ENCODE measurements around the gene COL18A1.

The COL18A1 gene

DNA sequence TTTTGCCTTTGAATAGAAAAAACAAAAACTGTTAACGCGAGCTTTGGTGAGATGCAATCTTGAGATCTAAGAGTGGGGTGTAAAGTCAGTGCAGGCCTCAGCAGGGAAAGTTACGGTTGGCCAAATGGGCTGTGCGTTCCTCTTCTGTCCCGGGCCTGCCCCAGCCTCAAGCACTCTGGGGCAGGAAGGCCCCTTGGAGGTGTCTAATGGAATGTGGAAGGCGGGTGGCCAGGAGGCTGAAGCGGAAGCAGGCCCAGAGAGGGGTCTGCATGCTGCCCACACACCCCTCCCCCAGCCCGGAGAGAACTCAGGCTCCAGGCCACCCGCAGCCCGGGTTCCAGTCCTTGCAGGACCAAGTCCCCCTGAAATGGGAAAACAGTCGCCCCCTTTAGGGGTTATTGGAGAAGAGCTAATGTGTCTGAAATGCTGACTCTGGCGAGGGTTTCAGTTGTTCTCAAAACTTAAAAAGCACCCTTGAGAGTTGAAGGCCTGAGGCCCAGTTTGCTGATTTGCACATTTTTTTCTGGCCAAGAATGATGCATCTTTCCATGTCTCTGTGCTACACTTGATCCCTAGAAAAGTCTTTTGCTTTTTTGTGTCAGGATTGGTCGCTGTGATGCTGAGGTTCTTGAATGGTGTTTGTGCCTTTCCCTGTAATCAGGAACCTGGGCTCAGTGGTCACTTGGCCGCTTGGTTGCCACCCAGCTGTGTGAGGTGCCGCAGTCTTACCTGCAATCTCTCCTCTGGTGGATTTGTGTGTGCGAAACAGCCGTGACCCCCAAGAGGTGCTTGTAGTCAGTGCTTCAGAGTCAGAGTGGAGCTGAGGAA is 2.0 kb downstream of the COL18A1 start:
- H3K4me2 ChIP-seq (ENCODE audit: insufficient read depth, low read length, poor library complexity, severe bottlenecking) = peak overlapping the region; percentile 89
- H3K9me3 ChIP-seq (replicated peaks in 1 of 2; ENCODE audit: control insufficient read depth in 2 of 2, insufficient read depth in 1 of 2, low read depth in 1 of 2, low read length in 2 of 2) = peaks cover 2 to 3% of the 10 kb centered on the region in 2 donors
- H3K9ac ChIP-seq (ENCODE audit: low read depth, low read length, poor library complexity) = peak overlapping the region; percentile 53
- no peak overlapping the region for H3K4ac ChIP-seq (ENCODE audit: low read length)
- no CpG with 5 or more reads among the region's 17 CpGs for WGBS, 2 donors (ENCODE audit: extremely low coverage in 2 of 2, insufficient read length in 2 of 2, insufficient replicate concordance in 1 of 2)
- peaks cover 23% of the 10 kb centered on the region for H3K79me1 ChIP-seq (ENCODE audit: low read depth, low read length)
- H3K23ac ChIP-seq (ENCODE audit: low read depth, low read length, poor library complexity) = peak overlapping the region; percentile 30
- peaks cover 20 to 35% of the 10 kb centered on the region in 2 donors for H3K4me1 ChIP-seq (ENCODE audit: control insufficient read depth in 2 of 2, insufficient read depth in 1 of 2, low read depth in 1 of 2, low read length in 2 of 2)
- no peak for DNase-seq (ENCODE audit: low spot score)
- H3K36me3 ChIP-seq (replicated peaks in 1 of 2; ENCODE audit: control insufficient read depth in 2 of 2, insufficient read depth in 2 of 2, low read length in 2 of 2) = peaks cover 0 to 1% of the 10 kb centered on the region in 2 donors
- no peak overlapping the region for H2AFZ ChIP-seq (ENCODE audit: low read length)
- no peak overlapping the region for H3K27ac ChIP-seq (replicated peaks; ENCODE audit: low read length)
- no peak overlapping the region for H2BK120ac ChIP-seq (ENCODE audit: low read depth, low read length)
- H3K14ac ChIP-seq (ENCODE audit: low read length) = no peak overlapping the region
- H2BK15ac ChIP-seq (ENCODE audit: low read length) = no peak overlapping the region
- H3K4me3 ChIP-seq (ENCODE audit: low read length in 2 of 2) = no peak overlapping the region
- H3K27me3 ChIP-seq (ENCODE audit: control insufficient read depth in 3 of 3, insufficient read depth in 3 of 3, low read depth in 1 of 3, low read length in 3 of 3) = peaks cover 0 to 80% (median 15%) of the 10 kb centered on the region in 3 experiments
- H2BK12ac ChIP-seq (ENCODE audit: low read length) = peak overlapping the region; percentile 35
- H2BK5ac ChIP-seq (ENCODE audit: low read length) = no peak overlapping the region
- no peak overlapping the region for H4K8ac ChIP-seq (ENCODE audit: low read depth, low read length)
- H3K18ac ChIP-seq (ENCODE audit: low read length) = peak overlapping the region; percentile 79
- no peak overlapping the region for H4K91ac ChIP-seq (ENCODE audit: low read depth, low read length, poor library complexity)
- peak overlapping the region; percentile 96 for H2AK5ac ChIP-seq (ENCODE audit: low read depth, low read length)

DNA sequence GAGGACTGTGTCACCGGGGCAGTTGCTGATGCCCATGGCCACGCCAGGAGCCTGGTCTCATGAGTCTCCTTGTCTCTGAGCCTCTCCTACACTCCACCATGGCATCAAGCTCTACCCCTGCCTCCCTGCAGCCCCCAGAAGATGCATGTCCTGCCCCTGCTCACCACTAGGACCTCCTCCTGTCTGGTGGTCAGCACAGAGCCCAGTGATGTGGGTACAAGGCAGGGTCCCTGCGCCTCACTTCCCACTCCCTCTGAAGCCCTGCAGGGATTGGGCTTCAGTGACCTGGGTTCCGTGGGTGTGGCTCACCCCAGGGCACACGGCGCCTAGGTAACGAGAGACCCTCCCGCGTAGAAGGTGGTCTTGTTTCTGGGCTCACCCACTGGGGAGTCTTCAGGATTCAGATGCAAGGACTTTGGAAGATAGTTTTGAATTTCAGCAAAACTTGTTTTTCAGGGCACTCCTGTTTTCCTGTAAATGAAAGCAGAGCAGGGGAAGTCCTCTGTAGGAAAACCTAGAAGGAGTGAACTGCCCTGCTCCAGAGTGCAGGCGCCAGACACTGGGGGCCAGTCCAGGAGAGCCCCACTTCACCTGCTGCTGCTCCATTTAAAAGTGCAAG is 2.8 kb downstream of the COL18A1 start:
- no peak overlapping the region for H4K8ac ChIP-seq (ENCODE audit: low read depth, low read length)
- peak overlapping the region; percentile 72 for H3K9ac ChIP-seq (ENCODE audit: low read depth, low read length, poor library complexity)
- no peak overlapping the region for H2AFZ ChIP-seq (ENCODE audit: low read length)
- peak overlapping the region; percentile 35 for H2BK12ac ChIP-seq (ENCODE audit: low read length)
- peak overlapping the region; percentile 39 for H2AK5ac ChIP-seq (ENCODE audit: low read depth, low read length)
- no peak overlapping the region for H3K4me2 ChIP-seq (ENCODE audit: insufficient read depth, low read length, poor library complexity, severe bottlenecking)
- peaks cover 0 to 1% of the 10 kb centered on the region in 2 donors for H3K36me3 ChIP-seq (replicated peaks in 1 of 2; ENCODE audit: control insufficient read depth in 2 of 2, insufficient read depth in 2 of 2, low read length in 2 of 2)
- H3K14ac ChIP-seq (ENCODE audit: low read length) = no peak overlapping the region
- no peak overlapping the region for H3K27ac ChIP-seq (replicated peaks; ENCODE audit: low read length)
- H3K4ac ChIP-seq (ENCODE audit: low read length) = no peak overlapping the region
- H3K79me1 ChIP-seq (ENCODE audit: low read depth, low read length) = peaks cover 23% of the 10 kb centered on the region
- no peak for DNase-seq (ENCODE audit: low spot score)
- no peak overlapping the region for H4K91ac ChIP-seq (ENCODE audit: low read depth, low read length, poor library complexity)
- H3K27me3 ChIP-seq (ENCODE audit: control insufficient read depth in 3 of 3, insufficient read depth in 3 of 3, low read depth in 1 of 3, low read length in 3 of 3) = peaks cover 0 to 77% (median 15%) of the 10 kb centered on the region in 3 experiments
- H3K23ac ChIP-seq (ENCODE audit: low read depth, low read length, poor library complexity) = peak overlapping the region; percentile 45
- H3K18ac ChIP-seq (ENCODE audit: low read length) = peak overlapping the region; percentile 79
- no peak overlapping the region for H2BK5ac ChIP-seq (ENCODE audit: low read length)
- no peak overlapping the region for H2BK15ac ChIP-seq (ENCODE audit: low read length)
- WGBS, 2 donors (ENCODE audit: extremely low coverage in 2 of 2, insufficient read length in 2 of 2, insufficient replicate concordance in 1 of 2) = no CpG with 5 or more reads among the region's 10 CpGs
- H3K4me3 ChIP-seq (ENCODE audit: low read length in 2 of 2) = no peak overlapping the region
- peaks cover 20 to 36% of the 10 kb centered on the region in 2 donors for H3K4me1 ChIP-seq (ENCODE audit: control insufficient read depth in 2 of 2, insufficient read depth in 1 of 2, low read depth in 1 of 2, low read length in 2 of 2)
- H2BK120ac ChIP-seq (ENCODE audit: low read depth, low read length) = no peak overlapping the region
- no peaks in the 10 kb centered on the region for H3K9me3 ChIP-seq (replicated peaks in 1 of 2; ENCODE audit: control insufficient read depth in 2 of 2, insufficient read depth in 1 of 2, low read depth in 1 of 2, low read length in 2 of 2)

DNA sequence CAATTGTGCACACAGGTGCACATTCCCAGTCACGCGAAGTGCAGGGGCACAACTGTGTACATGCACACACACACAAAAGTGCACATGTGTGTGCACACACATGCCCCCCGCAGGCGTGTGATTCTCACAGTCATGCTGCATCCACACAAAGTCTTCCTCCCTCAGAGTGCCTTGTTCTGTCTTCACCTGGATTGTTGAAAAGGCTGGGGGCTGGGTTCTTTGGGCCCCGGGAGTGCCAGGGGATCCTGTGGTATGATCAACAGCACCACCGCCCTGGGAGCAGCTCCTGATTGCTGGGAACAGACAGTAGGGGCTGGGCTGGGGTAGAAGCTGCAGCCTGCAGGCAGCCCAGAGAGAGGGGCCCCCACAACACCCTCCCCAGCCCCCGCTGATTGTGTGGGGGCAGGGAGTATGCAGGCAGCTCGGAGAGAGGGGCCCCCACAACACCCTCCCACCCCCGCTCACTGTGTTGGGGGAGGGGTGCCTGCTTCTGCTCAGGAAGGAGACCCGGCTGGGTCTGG is 3.4 kb downstream of the COL18A1 start:
- Histone ChIP-seq H3K79me1 (ENCODE audit: low read depth, low read length) (peaks cover 23% of the 10 kb centered on the region), H2BK12ac (ENCODE audit: low read length) (peak overlapping the region; percentile 33), H3K9me3 (replicated peaks in 1 of 2; ENCODE audit: control insufficient read depth in 2 of 2, insufficient read depth in 1 of 2, low read depth in 1 of 2, low read length in 2 of 2) (no peaks in the 10 kb centered on the region), H2BK120ac (ENCODE audit: low read depth, low read length) (no peak overlapping the region), H3K27me3 (ENCODE audit: control insufficient read depth in 3 of 3, insufficient read depth in 3 of 3, low read depth in 1 of 3, low read length in 3 of 3) (peaks cover 0 to 77% (median 13%) of the 10 kb centered on the region in 3 experiments), H3K27ac (replicated peaks; ENCODE audit: low read length) (no peak overlapping the region), H4K8ac (ENCODE audit: low read depth, low read length) (no peak overlapping the region), H3K4me2 (ENCODE audit: insufficient read depth, low read length, poor library complexity, severe bottlenecking) (no peak overlapping the region), H2BK5ac (ENCODE audit: low read length) (peak overlapping the region; percentile 49), H2AFZ (ENCODE audit: low read length) (no peak overlapping the region), H3K4me3 (ENCODE audit: low read length in 2 of 2) (no peak overlapping the region), H3K18ac (ENCODE audit: low read length) (peak overlapping the region; percentile 85), H4K91ac (ENCODE audit: low read depth, low read length, poor library complexity) (no peak overlapping the region), H2BK15ac (ENCODE audit: low read length) (peak overlapping the region; percentile 89), H3K4ac (ENCODE audit: low read length) (no peak overlapping the region), H3K4me1 (ENCODE audit: control insufficient read depth in 2 of 2, insufficient read depth in 1 of 2, low read depth in 1 of 2, low read length in 2 of 2) (peaks cover 20 to 41% of the 10 kb centered on the region in 2 donors), H3K14ac (ENCODE audit: low read length) (peak overlapping the region; percentile 56), H3K23ac (ENCODE audit: low read depth, low read length, poor library complexity) (peak overlapping the region; percentile 45), H3K36me3 (replicated peaks in 1 of 2; ENCODE audit: control insufficient read depth in 2 of 2, insufficient read depth in 2 of 2, low read length in 2 of 2) (peaks cover 0 to 1% of the 10 kb centered on the region in 2 donors), H3K9ac (ENCODE audit: low read depth, low read length, poor library complexity) (peak overlapping the region; percentile 72), H2AK5ac (ENCODE audit: low read depth, low read length) (peak overlapping the region; percentile 32)
- DNase-seq (ENCODE audit: low spot score) = no peak
- no CpG with 5 or more reads among the region's 10 CpGs for WGBS, 2 donors (ENCODE audit: extremely low coverage in 2 of 2, insufficient read length in 2 of 2, insufficient replicate concordance in 1 of 2)

DNA sequence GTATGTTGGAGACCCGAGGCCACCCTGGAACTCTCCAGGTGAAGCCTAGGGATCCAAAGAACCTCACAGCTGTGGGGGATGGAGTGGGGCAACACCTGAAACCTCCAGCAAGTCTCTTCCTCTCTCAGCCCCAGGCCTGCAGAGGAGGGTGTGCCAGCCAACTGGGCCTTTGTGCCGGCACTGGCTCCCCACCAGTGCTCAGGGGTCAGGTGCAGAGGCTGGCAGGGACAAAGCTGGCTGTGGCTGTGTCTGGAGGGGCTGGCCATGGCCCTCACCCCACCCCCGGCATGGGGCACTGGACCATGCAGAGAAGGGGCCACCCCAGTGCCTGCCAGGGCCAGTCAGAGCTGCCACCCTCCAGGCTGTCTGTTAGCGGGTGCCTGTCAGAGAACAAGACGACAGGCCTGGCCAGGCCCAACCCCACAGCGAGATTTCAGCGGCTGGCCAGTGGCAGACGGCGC is 3.9 kb downstream of the COL18A1 start:
- Histone ChIP-seq H3K4ac (ENCODE audit: low read length) (no peak overlapping the region), H3K9me3 (replicated peaks in 1 of 2; ENCODE audit: control insufficient read depth in 2 of 2, insufficient read depth in 1 of 2, low read depth in 1 of 2, low read length in 2 of 2) (no peaks in the 10 kb centered on the region), H3K14ac (ENCODE audit: low read length) (peak overlapping the region; percentile 56), H2BK15ac (ENCODE audit: low read length) (peak overlapping the region; percentile 89), H2AK5ac (ENCODE audit: low read depth, low read length) (peak overlapping the region; percentile 70), H3K18ac (ENCODE audit: low read length) (peak overlapping the region; percentile 85), H4K8ac (ENCODE audit: low read depth, low read length) (no peak overlapping the region), H3K36me3 (replicated peaks in 1 of 2; ENCODE audit: control insufficient read depth in 2 of 2, insufficient read depth in 2 of 2, low read length in 2 of 2) (peaks cover 0 to 1% of the 10 kb centered on the region in 2 donors), H3K23ac (ENCODE audit: low read depth, low read length, poor library complexity) (peak overlapping the region; percentile 65), H2AFZ (ENCODE audit: low read length) (no peak overlapping the region), H3K4me2 (ENCODE audit: insufficient read depth, low read length, poor library complexity, severe bottlenecking) (no peak overlapping the region), H3K9ac (ENCODE audit: low read depth, low read length, poor library complexity) (peak overlapping the region; percentile 44), H2BK12ac (ENCODE audit: low read length) (no peak overlapping the region), H4K91ac (ENCODE audit: low read depth, low read length, poor library complexity) (no peak overlapping the region), H3K4me1 (ENCODE audit: control insufficient read depth in 2 of 2, insufficient read depth in 1 of 2, low read depth in 1 of 2, low read length in 2 of 2) (peaks cover 25 to 45% of the 10 kb centered on the region in 2 donors), H3K4me3 (ENCODE audit: low read length in 2 of 2) (no peak overlapping the region), H3K79me1 (ENCODE audit: low read depth, low read length) (peaks cover 26% of the 10 kb centered on the region), H2BK120ac (ENCODE audit: low read depth, low read length) (no peak overlapping the region), H2BK5ac (ENCODE audit: low read length) (peak overlapping the region; percentile 49), H3K27me3 (ENCODE audit: control insufficient read depth in 3 of 3, insufficient read depth in 3 of 3, low read depth in 1 of 3, low read length in 3 of 3) (peaks cover 0 to 76% (median 8%) of the 10 kb centered on the region in 3 experiments), H3K27ac (replicated peaks; ENCODE audit: low read length) (no peak overlapping the region)
- no peak for DNase-seq (ENCODE audit: low spot score)
- WGBS, 2 donors (ENCODE audit: extremely low coverage in 2 of 2, insufficient read length in 2 of 2, insufficient replicate concordance in 1 of 2) = no CpG with 5 or more reads among the region's 9 CpGs
